NAMALWA (cell line): Measurements from ENCODE around the gene CFAP73.
"Not testable (repeated sequence)": the region's sequence is repeated elsewhere in the genome, so short reads cannot be mapped to it uniquely, and the experiment has no call there.

Source experiments
- DNase-seq: peaks from one replicate; pipeline ENCODE4 v3.0.0-alpha.2; 2015; ENCODE audit warnings: low spot score

Gene CFAP73

DNA sequence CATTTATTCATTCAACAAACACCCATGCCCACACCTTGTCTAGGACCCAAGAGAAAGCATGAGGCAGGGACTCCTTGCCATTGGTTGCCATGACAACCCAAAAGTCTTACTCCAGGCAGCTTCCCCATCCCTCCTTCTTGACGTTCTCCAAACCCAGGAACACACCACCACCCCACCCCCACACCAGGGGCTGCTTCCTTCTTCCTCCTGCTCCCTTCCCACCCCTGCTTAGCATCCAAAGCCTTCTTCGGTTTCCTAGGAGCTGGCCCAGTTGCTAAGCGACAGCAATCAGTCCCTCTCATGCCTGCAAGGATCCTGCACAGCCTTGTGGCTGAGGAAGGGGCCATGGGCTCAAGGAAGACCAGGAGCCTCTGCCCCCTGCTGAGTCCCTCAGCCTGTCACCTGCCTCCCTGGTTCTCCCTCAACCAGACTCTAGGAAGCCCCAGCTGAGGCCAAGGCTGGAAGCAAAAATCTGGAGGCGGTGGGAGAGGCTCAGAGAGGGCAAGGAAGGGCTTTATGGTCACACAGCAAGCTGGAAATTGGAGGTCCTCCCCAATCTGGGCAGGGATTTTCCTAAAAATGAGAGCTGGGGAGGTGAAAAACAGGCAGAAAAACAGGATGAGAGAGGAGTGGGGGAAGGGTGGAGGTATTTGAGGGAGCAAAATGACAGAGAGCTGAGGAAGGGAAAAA is 29.4 kb upstream of the CFAP73 start:
- no peak for DNase-seq

DNA sequence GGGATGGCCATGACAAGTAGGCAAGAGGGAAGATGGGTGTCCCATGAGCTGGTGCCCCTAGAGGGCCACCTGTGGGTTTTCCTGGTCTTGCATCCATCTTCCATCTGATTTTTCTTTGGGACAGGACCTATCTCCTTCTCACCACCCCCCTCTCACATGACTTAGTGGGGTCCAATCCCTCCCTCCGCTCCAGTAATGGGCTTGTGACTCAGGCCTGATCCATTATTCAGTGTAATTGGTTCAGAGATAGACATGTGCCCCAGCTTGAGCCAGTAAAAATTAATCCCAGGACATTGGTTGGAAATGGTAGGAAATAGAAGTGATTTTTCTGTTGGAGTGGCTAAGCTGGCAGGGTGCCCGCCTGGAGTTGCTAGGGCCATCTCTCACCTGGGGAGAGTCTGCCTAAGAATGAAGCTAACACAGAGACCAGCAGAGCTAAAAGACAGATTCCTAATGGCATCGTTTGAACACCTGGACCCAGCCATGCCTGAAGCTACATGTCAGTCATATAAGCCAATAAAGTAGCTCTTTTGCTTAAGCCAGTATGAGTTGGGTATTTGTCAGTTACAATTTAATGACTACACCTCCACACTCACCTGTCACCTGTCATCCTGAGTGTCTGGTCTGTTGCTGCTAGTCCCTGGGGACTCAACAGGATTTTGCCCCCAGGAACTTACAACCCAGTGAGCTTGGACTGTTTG is 28.7 kb upstream of the CFAP73 start:
- peak; percentile 59 for DNase-seq

DNA sequence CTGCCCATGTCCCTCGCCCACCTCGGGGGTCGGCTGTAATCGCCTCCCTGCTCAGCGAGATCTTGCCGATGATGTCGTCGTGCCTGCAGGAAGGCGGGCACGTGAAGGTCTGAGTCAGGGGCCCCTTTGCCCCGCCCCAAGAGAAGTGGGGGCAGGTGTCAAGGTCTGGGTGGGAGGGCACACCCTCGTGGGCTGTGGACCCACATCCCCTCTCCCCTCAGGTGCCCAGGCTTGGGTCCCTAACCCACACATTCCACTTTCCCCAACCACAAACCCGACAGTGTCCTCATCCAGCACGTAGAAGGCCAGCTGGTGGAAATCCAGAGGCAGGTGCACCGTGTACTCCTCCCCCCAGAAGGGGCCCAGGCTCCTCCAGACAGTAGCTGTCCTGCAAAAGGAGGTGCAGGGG is 21.7 kb upstream of the CFAP73 start:
- DNase-seq: no peak

DNA sequence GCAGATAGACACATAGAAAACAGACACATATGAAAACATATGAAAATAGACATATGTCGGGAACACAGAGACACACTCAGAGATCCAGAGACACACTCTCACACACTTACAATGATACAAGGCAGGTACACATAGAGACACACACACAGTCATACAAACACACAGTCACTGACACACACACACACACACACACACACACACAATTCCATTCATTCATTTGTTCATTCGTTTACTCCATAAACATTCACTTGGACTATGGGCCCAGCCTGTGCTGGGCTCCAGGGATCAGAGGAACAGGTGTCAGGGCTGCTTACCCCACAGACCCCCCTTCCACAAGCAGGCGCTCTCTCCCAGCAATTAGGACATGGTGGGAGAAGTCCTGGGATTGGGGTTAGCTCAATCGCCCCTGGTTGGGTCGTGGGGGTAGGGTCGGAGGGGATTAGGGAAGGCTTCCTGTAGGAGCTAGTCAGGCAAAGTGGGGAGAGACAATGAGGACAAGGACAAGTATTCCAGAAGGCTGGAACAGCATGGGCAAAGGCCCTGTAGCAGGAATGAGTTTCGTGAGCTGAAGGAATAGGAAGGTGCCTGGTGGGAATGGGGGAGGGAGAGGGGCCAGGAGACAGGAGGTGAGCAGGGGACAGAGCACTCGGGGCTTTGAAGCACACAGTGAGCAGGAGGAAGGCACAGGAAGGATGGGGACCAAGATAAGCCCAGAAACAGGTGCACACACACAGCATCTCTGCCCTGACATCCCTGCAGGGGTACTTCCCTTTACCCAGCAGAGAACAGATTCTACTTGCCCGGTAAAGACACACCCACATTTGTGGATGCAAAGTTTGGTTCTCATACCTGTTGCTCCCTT is 20.5 kb upstream of the CFAP73 start:
- DNase-seq: peak; percentile 41

DNA sequence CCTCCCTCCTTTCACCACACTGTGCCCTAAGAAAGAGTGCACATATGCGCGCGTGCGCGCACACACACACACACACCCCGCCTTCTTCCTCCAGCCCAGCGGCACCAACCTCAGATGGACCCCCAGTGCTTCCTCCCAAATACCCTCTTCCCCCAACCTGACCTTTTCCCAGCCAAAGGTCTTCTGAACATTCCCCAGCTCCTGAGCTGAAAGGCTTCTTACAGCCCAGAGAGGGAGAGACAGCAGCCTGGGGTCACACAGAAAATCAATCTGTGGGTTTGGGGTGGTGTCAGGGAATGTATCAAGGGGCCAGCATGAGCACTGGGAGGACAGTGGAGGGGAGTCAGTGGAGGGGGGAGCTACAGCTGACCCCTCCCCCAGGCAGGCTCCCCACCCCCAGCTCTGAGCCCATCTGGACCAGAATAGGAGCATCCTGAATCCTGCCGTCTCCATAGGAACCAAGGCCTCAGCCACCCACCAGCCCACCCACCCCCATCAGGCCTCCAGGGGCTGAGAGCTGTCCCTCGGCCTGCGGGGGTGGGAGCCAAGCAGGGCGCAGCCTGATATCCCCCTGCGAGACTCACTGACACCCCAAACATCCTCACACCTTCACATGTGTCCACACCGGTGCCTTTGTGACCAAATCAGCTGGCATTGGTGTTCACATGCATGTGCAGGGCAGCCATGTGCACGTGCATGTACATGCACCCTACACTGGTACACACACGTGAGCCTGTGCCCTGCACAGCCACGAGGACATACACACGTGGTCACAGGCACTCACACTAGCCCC is 19.7 kb upstream of the CFAP73 start:
- DNase-seq: no peak

DNA sequence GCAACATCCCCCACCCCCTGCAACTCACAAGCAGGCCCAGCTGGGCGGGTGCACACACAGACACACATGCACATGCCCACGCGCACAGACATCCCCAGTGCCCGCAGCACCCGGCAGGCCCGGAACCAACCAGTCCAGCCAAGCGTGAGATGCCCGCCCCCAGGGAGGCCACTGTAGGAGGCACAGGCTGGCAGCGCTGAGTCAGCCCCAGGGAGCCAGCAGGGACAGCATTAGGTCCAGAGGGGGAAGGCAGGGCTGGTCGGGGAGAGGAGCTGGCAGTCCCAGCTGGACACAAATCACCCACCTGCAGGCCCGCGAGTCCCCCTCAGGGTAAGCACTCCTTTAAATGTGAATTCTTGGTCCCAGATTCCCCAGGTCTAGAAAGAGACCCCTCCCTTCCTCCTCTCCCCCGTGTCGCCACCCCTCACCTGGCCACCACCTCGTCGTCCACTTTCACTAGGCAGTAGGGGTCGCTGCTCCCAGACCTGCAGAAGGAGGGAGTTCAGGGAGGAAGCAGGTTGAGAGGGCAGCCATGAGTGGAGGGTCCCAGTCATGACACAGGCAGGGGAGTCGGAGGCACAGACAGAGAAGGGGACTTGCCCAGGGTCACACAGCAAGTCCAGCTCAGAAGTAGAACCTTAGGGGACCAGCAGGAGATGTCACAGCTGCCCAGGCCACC is 18.9 kb upstream of the CFAP73 start:
- peak; percentile 64 for DNase-seq

DNA sequence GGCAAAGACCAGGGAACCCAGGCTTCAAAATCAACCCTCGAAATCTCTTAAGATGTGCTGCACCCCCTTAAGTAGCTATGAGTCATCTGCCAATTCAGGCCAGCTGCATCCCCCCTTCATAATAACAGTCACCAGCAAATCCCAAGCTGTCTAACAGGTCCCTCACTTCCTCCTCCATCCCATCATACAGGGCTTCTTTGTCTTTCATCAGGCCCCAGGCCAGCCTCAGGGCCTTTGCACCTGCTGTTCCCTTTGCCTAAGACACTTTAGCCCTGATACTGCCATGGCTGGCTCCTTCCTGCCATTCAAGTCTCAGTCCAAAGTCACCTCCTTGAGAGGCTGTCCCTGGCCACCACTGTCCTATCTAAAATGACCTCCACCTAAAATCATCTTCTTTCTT is 18.0 kb upstream of the CFAP73 start:
- DNase-seq: peak; percentile 44

DNA sequence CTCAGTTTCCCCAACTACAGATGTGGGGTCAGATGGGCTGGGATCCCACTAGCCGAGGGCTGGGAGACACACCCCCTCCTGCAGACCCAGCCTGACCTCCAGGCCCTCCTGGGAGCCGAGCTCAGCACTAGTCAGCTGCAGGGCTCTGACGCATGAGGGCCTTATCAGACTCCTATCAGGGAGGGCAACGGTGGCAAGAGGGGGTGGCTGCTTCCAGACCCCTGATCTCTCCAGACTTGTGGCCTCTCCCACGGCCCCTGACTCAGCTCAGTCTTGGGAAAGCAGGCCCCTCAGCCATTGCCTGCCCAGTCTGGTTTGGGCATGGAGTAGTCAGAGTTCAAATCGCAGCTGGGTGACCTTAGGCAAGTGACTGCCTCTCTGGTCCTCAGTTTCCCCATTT is 16.5 kb upstream of the CFAP73 start:
- DNase-seq: no peak

DNA sequence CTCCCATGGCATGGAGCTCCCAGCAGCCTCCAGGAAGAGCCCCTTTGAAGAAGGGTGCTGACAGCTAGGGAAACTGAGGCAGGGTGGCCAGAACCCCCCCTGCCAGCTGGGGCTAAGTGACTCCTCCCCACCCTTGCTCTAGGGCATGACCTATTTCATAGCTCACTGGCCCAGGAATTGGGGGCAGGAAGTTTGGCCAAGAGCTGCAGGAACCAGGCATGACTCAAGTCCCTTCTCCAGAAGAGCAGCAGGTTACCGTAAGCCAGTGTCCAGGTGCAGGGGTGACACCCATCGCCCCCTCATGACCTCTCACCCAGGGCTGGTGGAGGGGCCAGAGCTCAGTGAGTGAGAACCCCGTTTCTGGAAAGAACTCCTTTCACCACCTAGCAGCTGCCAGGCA is 15.9 kb upstream of the CFAP73 start:
- no peak for DNase-seq

DNA sequence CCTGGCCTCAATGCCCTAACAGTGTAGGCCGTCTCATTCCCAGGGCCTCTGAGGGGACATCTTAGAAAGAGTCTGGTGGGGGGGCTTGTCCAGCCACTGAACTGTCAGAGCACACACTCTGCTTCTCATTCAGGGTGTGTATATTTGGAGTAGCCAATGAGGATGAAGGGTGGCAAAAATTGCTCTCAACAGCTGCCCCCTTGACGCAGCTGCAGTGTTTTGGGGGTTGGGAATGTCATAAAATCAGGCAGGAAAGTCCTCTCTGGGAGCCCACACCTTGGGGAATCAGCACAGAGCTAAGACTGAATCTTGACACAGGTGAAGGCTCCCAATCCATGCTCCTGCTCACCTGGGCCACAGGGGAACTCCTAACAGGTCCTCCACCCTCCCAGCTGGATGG is 15.5 kb upstream of the CFAP73 start:
- DNase-seq: peak; percentile 34

DNA sequence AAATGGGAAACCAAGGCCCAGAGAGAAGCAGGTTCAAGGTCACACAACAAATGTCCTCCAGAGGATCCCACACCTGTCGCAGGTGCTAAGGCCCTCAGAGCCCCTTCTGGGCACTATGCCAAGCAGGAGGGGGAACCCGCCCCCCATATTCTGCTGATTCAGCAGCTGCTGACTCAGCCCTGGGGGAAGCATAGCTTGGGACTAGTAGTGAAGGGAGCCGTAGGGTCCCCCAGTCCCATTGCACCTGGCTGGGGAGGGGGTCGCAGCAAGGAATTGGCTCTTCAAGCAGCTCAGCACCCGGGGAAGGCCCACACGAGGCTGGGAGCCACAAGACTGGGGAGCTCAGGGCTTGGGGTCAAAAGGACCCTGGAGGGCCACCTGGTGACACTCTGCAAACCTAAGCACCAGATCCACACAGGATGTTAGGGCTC is 15.0 kb upstream of the CFAP73 start:
- peak; percentile 50 for DNase-seq

DNA sequence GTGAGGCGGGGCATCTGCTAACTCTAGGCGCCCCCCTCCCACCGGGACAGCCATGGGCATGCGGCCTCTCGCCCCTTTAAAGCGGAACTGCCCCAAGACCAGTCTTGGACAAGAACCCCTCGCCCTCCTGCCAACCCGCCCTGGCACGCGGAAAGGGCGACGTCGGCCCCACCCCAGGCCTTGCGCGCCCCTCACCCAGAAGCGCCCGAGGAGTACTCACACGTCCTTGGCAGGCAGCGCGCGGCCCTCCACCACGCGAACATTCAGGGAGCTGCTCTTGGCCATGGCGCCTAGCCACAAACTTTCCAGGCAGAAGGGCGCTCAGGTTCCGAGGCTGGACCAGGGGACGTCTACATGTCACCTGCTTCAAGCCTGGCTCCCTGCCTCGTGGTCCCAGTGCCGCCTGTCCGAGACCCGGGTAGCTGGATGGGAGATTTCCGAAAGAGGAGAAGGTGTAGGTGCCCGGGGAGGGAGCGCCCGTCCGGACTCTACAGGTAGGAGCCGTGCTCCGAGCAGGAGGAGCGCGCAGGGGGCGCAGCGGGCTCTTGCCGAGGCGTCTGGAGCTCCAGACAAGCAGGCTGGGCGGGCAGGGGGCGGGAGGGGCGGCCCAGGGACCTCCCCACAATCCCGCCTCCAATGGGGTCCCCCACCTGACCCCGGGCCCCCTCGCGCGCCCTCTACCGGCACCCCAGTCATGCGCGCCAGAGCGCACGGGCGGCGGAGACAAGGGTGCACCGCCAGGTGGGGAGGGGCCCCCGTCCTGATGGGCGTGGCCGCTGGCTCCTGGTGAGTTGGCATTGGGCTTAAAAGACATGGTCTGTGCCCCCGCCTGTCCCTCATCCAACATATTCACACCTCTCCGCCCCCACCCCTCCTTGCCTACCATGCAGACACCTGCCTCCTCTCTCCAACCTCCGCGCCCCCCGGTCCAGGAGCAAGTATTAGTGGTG is 14.1 kb upstream of the CFAP73 start, which contains the start of gene RASAL1:
TSS of gene RASAL1 (minus strand) at position 584 of the 950 bp plus-strand sequence. CDS start at position 285, 299 bp downstream.
- DNase-seq: peak; percentile 95

DNA sequence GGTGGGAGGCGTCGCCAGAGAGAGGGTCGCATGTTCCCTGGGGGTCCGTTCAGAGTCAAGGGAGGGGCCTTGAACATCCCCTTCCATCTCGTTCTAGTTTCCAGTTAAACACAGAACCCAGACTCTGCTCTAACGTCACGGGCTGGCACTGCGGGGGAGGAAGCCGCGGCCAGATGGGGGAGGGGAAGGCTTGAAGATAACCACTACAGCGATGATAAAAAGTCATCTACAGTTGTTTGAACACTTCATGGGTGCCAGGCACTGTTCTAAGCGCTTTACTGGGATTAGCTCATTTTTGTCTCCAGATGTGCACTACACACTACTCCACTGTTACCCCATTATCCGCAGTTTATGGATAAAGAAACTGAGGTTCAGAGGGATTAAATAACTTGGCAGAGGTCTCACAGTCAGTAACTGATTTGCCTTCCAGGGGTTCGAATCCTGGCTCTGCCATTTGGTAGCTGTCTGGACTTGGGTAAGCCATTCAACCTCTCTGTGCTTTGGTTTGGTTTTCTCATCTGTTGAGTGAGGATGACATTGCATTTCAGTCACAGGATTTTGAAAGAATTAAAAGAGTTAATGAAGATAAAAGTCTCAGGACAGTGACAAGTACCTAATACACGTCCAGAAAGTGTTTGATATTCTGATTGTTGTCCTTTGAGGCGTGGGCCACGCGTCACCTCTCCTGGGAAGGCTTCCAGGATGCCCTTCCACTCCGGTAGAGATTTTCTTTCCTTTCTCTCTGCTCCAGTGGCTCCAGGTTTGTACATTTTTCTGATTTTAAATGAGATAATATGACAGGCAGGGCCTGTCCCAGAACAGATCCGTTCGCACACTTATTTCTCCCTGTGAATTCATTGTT is 13.2 kb upstream of the CFAP73 start:
- peak; percentile 69 for DNase-seq

DNA sequence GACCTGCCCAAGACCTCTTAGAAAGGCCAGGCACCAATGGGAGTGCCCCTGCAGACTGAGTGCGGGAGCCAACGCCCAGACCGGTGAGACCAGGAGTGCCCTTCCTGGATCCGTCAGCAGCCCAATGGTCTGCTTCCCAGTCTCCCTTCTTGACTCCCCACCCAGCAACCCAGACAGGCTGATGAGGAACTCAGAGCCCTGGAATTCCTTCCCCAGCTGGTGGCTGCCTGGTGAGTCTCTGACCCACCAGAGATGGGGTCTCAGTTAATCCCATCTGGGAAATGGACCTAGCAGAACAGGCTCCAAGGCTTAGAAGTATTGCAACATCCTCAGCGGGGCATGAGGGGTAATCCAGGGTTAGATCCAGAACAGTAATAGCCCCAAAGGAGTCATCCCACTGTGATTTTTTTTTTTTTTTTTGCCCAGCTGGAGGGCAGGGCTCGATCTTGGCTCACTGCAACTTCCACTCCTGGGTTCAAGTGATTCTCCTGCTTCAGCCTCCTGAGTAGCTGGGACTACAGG is 12.5 kb upstream of the CFAP73 start:
- DNase-seq: no peak

DNA sequence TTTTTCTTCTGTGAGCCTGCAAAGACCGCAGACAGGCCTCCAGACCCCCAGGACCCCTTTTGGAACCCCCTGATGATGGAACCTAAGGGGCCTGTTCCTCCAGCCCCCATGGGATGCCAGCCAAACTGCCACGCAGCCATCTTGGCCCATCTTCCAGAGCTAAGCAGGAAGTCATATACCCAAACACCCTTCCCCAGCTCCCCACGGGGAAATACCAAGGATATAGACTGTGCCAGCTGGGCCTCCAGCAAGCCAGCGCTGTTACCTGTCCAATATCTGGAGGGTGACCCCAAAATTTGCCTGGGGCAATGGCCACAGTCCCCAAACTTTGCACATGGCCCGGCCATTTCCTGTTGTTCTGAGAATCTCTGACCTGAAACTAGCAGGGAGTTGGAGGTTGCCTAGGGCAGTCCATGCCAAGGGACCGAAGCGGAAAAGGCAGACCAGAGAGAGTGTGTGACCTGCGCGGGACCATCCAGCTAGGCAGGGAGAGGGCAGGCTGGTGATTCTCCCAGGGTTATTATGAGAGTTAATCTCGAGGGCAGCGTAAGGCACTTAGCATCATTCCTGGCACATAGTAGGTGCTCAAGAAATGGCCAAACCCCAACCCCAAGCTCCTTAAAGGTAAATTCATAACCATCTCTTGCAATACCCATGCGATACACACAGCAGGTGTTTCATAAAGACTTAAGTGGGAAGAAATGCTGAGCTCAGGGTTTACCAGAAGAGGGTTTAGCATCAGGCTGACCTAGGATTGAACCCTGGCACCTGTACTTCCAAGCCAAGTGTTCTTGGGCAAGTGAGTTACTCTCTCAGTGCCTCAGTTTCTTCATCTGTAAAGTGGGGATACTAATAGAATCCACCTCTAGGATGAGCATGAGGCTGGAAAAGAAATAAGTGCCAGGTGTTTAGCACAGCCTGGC is 11.4 kb upstream of the CFAP73 start:
- DNase-seq: peak; percentile 1

DNA sequence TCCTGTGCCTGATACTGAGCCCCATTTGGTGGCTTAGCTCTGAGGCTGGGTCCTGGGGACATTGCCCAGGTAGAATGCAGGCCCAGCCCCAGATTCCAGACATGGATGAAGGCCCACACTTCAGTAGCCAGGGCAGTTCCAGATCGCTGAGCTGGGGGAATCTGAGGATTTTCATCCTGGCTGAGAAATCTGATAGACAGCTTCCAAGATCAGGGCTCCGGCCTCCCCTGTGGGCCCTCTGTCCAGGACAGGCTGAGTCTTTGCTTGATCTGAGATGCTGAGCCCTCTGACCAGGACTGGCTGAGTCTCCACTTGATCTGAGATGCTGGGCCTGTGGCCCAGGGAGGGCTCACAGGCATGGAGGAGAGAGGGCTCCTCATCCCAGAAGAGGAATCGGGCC is 10.7 kb upstream of the CFAP73 start:
- DNase-seq: no peak

DNA sequence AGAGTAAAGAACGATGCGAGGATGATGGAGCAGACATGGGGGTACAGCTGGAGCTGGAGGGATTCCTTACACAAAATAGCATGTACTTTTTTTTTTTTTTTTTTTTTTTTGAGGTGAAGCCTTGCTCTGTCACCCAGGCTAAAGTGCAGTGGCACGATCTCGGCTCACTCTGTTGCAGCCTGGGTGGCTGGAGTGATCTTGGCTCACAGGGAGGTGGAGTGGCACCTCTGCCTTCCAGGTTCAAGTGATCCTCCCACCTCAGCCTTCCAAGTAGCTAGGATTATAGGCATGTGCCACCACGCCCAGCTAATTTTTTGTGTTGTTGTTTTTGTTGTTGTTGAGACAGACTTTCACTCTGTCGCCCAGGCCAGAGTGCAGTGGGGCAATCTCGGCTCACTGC is 8.8 kb upstream of the CFAP73 start:
- no peak for DNase-seq

DNA sequence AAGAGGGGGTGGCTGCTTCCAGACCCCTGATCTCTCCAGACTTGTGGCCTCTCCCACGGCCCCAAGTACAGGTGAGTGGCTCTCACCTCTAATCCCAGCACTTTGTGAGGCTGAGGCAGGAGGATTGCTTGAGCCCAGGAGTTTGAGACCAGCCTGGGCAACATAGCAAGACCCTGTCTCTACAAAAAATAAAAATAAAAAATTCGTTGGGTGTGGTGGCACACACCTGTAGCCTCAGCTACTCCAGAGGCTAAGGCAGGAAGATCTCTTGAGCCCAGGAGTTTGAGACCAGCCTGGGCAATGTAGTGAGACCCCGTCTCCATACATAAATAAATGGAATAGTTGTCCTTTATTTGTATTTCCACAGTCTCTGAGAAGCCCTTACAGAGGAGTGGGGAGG is 7.8 kb upstream of the CFAP73 start:
- DNase-seq: not testable (repeated sequence)
